Limb (tissue), 2 donors: ENCODE measurements around the gene B4GALT5.
A peak's percentile ranks its signal among the peaks of the same experiment; 100 is the strongest.

Experiments used
- DNase-seq, 2 donors: peaks; one replicate each; pipeline ENCODE4 v3.0.0-alpha.2; 2016; ENCODE audit errors: extremely low spot score in 2 of 2

Gene B4GALT5

GRCh38 chr20:49610691-49611538 lies 102.8 kb downstream of the B4GALT5 start:
- peak in 1 of 2 donors; percentile 85 for DNase-seq

DNA sequence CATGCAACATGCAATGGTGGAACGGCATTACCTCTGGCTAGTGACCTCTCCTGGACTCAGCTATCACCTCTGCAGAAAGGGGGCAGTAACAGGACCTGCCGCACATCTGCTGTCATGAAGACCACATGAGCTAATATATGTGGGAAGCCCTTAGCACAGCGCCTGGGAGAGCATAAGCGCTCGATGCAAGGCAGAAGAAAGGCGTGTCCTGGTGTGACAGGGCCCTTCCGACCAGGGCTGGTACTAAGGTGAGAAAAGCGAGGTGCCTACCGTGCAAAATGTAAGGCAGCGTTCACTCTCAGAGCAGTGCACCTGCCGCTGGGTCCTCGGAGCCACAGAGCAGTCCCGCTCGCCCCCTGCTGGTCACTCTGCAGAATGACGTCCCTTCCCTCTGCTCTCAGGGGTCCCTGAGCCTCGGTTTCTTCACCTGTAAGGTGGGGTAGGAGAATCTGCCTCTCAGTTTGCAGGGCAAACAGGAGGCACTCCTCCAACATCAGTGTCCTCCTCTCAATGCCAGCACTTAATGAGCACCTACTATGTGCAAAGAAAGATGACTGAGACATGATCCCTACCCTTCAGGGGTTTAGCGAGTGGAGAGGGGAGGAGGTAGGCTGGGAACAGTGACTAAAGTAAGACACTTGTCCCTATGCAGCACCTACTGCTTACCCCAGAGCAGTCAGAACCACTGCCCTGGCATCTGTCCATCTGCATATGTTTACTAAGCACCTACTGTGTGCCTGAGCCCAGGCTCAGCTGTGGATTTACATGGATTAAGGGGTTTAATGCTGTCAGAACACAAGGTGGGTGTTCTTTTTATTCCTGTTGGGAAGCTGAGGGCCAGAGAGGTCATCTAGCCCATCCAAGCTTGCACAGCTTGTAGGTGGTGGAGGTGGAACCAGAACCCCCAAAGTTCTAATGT lies 104.7 kb downstream of the B4GALT5 start:
- peak in 1 of 2 donors; percentile 80 for DNase-seq

DNA sequence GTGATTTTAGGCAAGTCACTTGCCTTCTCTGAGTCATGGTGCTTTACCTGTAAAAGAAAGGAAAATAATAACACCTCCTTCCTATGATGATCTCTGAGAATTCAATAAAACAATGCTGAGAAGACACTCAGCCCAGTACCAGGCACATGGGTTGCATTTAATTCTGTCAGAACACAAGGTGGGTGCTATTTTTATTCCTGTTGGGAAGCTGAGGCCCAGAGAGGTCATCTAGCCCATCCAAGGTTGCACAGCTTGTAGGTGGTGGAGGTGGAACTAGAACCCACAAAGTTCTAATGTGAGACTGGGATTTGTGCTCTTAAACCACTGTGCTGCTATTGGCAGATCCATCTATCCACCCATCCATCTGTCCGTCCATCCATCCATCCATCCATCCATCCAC lies 106.1 kb downstream of the B4GALT5 start:
- no peak for DNase-seq

- peak in 1 of 2 donors; percentile 15 for DNase-seq
Observed at GRCh38 chr20:49603209-49603627, 110.5 kb downstream of the B4GALT5 start.

- no peak for DNase-seq
Observed at GRCh38 chr20:49602345-49603208, 111.1 kb downstream of the B4GALT5 start.

GRCh38 chr20:49601153-49601924 lies 112.3 kb downstream of the B4GALT5 start:
- no peak for DNase-seq

GRCh38 chr20:49599746-49600113 lies 113.9 kb downstream of the B4GALT5 start:
- no peak for DNase-seq

GRCh38 chr20:49597825-49598395 lies 115.8 kb downstream of the B4GALT5 start:
- no peak for DNase-seq

DNA sequence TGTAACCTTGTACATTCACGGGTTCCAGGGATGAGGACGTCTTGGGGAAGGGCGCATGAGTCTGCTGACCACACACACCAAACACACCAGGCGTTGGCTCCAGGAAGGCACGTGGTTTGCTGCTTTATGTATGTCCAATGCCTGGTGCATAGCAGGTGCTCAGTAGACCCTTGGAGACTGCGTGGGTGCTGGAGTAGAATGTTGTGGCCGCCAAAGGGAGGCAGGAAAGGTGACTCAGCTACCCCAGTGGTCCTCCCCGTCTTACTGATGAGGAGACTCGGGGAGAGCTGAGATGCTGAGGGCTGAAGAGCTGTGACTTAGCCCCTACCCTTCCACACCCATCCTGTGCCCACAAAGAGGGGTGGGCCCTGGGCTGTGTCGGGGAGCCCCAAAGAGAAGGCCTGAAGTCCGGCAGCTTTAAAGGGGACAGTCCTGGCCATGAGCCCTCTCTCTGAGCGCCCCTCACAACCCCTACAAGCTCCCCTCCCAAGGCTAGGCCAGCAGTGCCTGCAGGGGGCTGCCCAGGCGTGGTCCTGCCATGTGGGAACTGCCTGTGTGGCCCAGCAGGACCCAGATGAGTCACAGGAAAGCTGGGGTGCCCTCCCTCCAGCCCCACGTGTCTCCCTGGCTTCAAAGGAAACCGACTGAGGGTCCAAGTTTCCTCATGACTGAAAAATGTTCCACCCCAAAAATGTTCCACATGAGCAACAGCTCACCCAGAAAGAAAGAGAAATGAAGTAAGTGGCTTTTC lies 117.7 kb downstream of the B4GALT5 start:
- DNase-seq = peak in 1 of 2 donors; percentile 6

GRCh38 chr20:49595346-49595745 lies 118.3 kb downstream of the B4GALT5 start:
- no peak for DNase-seq

- DNase-seq = no peak
Observed at GRCh38 chr20:49594931-49595315, 118.8 kb downstream of the B4GALT5 start.

- DNase-seq = peak in 1 of 2 donors; percentile 57
Observed at GRCh38 chr20:49594143-49594930, 119.3 kb downstream of the B4GALT5 start.

DNA sequence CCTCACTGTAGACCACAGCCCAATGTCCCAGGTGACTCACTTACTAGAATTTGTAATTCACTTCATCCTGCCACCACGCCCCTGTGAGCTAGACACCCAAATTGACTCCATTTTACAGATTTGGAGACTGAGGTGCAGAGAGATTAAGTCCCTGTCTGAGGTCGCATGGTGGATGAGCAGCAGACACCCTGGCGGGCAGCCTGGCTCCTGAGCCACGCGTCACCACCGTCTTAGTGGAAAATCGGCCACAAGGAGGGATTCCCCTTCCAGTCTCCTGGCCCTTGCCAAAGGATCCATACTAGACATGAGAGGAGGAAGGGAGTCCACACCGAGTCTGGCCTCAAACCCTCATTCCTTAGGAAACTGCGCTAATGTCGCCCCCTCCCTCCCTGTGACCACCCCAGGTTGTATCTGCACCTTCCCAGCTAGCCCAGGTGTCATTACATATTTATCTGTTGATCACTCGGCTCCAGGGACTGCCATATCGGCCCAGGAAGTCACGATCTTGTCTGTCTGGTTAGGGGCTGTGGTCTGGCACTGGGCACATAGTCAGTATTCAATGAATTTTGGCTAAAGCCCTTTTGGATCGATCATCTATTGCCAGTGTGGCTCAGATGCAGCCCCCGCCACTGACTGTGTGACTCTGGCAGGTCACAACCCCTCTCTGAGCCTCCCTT lies 120.1 kb downstream of the B4GALT5 start:
- no peak for DNase-seq

GRCh38 chr20:49592120-49592519 lies 121.6 kb downstream of the B4GALT5 start:
- DNase-seq = no peak

- no peak for DNase-seq
Observed at GRCh38 chr20:49591217-49591865, 122.3 kb downstream of the B4GALT5 start.

DNA sequence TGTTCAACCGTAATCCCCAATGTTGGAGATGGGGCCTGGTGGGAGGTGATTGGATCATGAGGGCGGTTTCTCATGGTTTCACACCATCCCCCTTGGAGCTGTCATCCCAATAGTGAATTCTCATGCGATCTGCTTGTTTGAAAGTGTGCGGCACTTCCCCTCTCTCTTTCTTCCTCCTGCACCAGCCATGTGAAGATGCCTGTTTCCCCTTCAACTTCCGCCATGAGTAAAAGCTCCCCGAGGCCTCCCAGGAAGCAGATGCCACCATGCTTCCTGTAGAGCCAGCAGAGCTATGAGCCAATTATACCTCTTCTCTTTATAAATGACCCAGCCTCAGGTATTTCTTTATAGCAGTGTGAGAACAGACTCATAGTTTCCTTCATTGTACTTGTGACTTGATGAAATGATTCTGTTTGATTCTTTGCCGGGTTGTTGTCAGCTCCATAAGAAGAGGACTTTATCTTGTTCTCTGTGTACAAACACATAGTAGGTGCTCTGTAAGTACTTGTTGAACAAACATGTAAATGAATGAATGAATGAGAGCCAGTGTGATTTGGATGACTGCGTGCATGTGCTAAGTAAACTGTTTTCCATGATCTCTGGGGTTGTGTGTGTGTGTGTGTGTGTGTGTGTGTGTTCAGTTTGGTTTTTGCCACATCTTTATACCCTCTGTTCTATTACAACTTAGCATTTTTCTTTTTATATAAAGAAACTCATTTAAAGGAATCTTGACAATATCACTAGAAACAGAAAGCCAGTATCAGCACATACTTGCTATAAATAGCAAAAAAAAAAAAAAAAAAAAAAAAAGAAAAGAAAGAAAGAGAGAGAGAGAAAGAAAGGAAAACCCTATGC lies 123.3 kb downstream of the B4GALT5 start:
- no peak for DNase-seq

GRCh38 chr20:49589747-49590146 lies 123.9 kb downstream of the B4GALT5 start:
- no peak for DNase-seq
